ENCODE data around the gene CCDC169. TPM values are rescaled to one million over a fixed set of nuclear protein-coding genes. Genes with fewer than 3 reads are reported as not detected.

The CCDC169 gene
- polyA plus RNA-seq, 1 experiment = 0.28 TPM

DNA sequence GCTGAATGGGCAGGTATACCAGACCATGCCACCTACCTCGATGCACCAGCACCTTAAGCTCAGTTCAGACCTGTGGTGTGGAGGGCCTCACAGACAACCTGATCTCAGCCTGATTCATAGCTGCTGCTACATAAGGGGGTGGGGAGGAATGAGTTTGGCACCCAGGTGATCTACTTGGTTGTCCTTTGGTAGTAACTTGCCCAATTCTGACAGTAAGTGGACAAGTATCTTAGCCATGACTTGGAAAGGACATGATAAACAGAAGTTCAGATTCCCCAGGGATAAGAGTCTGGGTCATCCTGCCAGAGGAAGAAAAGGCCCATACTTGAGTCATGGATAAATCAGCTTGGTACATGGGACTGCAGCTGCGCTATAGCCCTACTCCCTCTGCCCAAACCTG is 54.9 kb downstream of the CCDC169 start:
- no peak for TF ChIP-seq CTCF (IDR thresholded peaks at IDR 0.05; ENCODE audit: insufficient read depth, low read depth, low read length)
- CTCF ChIA-PET = no interaction called here
- DNase-seq (ENCODE audit: low read depth) = no peak

DNA sequence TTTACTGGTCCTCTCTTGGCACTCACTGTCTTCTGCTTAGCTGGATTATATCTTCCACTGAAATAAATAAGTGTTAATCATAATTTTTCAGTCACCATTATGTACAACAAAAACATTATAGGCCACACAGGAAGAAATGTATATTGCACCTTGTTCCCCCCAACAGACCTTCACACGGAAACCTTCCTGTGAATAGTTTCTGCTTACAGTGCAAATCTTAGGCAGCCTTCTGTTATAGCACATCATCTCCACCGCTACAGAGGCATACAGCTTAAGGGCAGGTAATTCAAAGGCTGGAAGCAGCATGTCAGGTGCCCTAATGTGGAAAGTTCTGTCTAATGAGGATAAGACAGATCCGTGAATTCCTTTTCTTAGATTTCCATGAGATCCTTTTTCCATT is 66.4 kb downstream of the CCDC169 start:
- H3K36me3 ChIP-seq (ENCODE audit: control insufficient read depth, insufficient read depth, low read length) = no peaks in the 10 kb centered on the region
- no peak for TF ChIP-seq CTCF (IDR thresholded peaks at IDR 0.05; ENCODE audit: insufficient read depth, low read depth, low read length)
- ChIA-PET POLR2A (no interaction called here), CTCF (no interaction called here)
- no peak for DNase-seq (ENCODE audit: low read depth)
- H3K27me3 ChIP-seq (ENCODE audit: control insufficient read depth, insufficient read depth, low read length) = no peaks in the 10 kb centered on the region
- H3K4me3 ChIP-seq (ENCODE audit: low read depth, low read length) = no peak overlapping the region

More for the DNA sequence above, 54.9 kb downstream of the CCDC169 start:
- no peaks in the 10 kb centered on the region for H3K27me3 ChIP-seq (ENCODE audit: control insufficient read depth, insufficient read depth, low read length)
- POLR2A ChIA-PET = no interaction called here
- no peak overlapping the region for H3K4me3 ChIP-seq (ENCODE audit: low read depth, low read length)
- no peaks in the 10 kb centered on the region for H3K36me3 ChIP-seq (ENCODE audit: control insufficient read depth, insufficient read depth, low read length)

DNA sequence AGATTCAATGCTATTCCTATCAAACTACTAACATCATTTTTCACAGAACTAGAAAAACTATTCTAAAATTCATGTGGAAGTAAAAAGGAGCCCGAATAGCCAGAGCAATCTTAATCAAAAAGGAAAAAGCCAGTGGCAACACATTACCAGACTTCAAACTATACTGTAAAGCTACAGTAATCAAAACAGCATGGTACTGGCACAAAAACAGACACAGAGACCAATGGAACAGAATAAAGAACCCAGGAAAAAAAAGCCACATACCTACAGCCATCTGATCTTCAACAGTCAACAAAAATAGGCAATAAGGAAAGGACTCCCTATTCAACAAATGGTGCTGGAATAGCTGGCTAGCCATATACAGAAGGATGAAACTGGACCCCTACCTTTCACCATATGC is 72.9 kb downstream of the CCDC169 start:
- no peak for TF ChIP-seq CTCF (IDR thresholded peaks at IDR 0.05; ENCODE audit: insufficient read depth, low read depth, low read length)
- Histone ChIP-seq H3K36me3 (ENCODE audit: control insufficient read depth, insufficient read depth, low read length) (no peaks in the 10 kb centered on the region), H3K27me3 (ENCODE audit: control insufficient read depth, insufficient read depth, low read length) (no peaks in the 10 kb centered on the region), H3K4me3 (ENCODE audit: low read depth, low read length) (no peak overlapping the region)
- DNase-seq (ENCODE audit: low read depth) = no peak
- CTCF ChIA-PET = no interaction called here
- POLR2A ChIA-PET = no interaction called here

GRCh38 chr13:36219883-36220282 is 77.7 kb downstream of the CCDC169 start:
- TF ChIP-seq CTCF (IDR thresholded peaks at IDR 0.05; ENCODE audit: insufficient read depth, low read depth, low read length) = no peak
- no peaks in the 10 kb centered on the region for H3K27me3 ChIP-seq (ENCODE audit: control insufficient read depth, insufficient read depth, low read length)
- no peaks in the 10 kb centered on the region for H3K36me3 ChIP-seq (ENCODE audit: control insufficient read depth, insufficient read depth, low read length)
- no peak overlapping the region for H3K4me3 ChIP-seq (ENCODE audit: low read depth, low read length)
- no peak for DNase-seq (ENCODE audit: low read depth)
- CTCF ChIA-PET = no interaction called here
- POLR2A ChIA-PET = no interaction called here

DNA sequence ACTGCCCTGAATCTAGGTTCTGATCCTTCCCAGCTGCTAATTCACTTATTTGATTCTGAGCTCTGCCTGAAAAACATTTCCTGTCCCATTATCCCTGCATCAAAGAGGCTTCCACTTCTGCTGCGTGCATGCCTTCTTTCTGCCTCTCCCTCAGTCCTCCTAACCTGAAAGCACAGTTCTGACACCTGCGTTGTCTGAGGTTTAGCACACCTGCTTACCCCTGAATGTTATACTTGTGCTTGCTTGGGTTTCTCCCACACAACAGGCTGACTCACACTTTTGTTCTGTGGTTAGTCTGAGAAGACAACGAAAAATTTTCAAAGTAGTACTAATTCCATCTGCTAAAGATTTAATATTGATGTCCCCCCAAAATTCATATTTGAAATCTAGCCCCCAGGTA is 80.2 kb downstream of the CCDC169 start:
- H3K27me3 ChIP-seq (ENCODE audit: control insufficient read depth, insufficient read depth, low read length) = no peaks in the 10 kb centered on the region
- POLR2A ChIA-PET = no interaction called here
- no peak for TF ChIP-seq CTCF (IDR thresholded peaks at IDR 0.05; ENCODE audit: insufficient read depth, low read depth, low read length)
- CTCF ChIA-PET = no interaction called here
- no peak for DNase-seq (ENCODE audit: low read depth)
- H3K36me3 ChIP-seq (ENCODE audit: control insufficient read depth, insufficient read depth, low read length) = no peaks in the 10 kb centered on the region
- H3K4me3 ChIP-seq (ENCODE audit: low read depth, low read length) = no peak overlapping the region
